Immature natural killer cell (primary cell): ENCODE results near the gene OPTN. TPM values are rescaled to one million over a fixed set of nuclear protein-coding genes. Genes with fewer than 3 reads are reported as not detected.

Source experiments
- DNase-seq, 3 donors: peaks; one replicate each; pipeline ENCODE4 v3.0.0; 2022; ENCODE audit warnings: mixed read lengths in 1 of 3
- H3K27ac Mint-ChIP-seq, 6 donors: one replicate each; pipeline ENCODE4 v1.8.0; 2020; ENCODE audit warnings: mixed read lengths in 6 of 6, mild to moderate bottlenecking in 5 of 6, inconsistent platforms in 4 of 6, moderate library complexity in 3 of 6
- H3K27me3 Mint-ChIP-seq, 3 donors: one replicate each; pipeline ENCODE4 v1.8.0; 2020 to 2021; ENCODE audit warnings: low read depth in 3 of 3, mild to moderate bottlenecking in 3 of 3, mixed read lengths in 3 of 3, moderate library complexity in 3 of 3, inconsistent platforms in 1 of 3
- H3K36me3 Mint-ChIP-seq, 3 donors: one replicate each; pipeline ENCODE4 v1.8.0; 2020; ENCODE audit warnings: mixed read lengths in 3 of 3, inconsistent platforms in 2 of 3, mild to moderate bottlenecking in 2 of 3
- H3K4me1 Mint-ChIP-seq, 2 donors: one replicate each; pipeline ENCODE4 v1.8.0; 2020; ENCODE audit warnings: inconsistent platforms in 2 of 2, mild to moderate bottlenecking in 2 of 2, mixed read lengths in 2 of 2, moderate library complexity in 1 of 2
- H3K4me3 Mint-ChIP-seq, 5 donors: one replicate each; pipeline ENCODE4 v1.8.0; 2020; ENCODE audit warnings: mild to moderate bottlenecking in 5 of 5, mixed read lengths in 5 of 5, inconsistent platforms in 3 of 5, moderate library complexity in 3 of 5
- H3K9me3 Mint-ChIP-seq, 6 donors: one replicate each; pipeline ENCODE4 v1.8.0; 2020; ENCODE audit warnings: mild to moderate bottlenecking in 6 of 6, mixed read lengths in 6 of 6, inconsistent platforms in 4 of 6, moderate library complexity in 3 of 6
- polyA plus RNA-seq, 3 donors: library from polyadenylated mRNA; unstranded; fragments of 300-500 nt; fragmentation: Illumina TruSeq; gene quantifications; one replicate each; pipeline ENCODE4 v1.2.3, GENCODE V29; 2021

The OPTN gene
- polyA plus RNA-seq, 3 donors from 2014 or later: 35.4 to 103 (median 71.8) TPM

- peak overlapping the region in 4 of 5 donors; percentile 34 to 81 (median 70) for H3K4me3 Mint-ChIP-seq
- peak in 2 of 3 donors; percentile 41 to 42 for DNase-seq
- H3K9me3 Mint-ChIP-seq: no peaks in the 10 kb centered on the region
- peaks cover 24 to 56% (median 43%) of the 10 kb centered on the region in 3 donors for H3K36me3 Mint-ChIP-seq
- peak overlapping the region; percentile 70 to 92 (median 76) for H3K27ac Mint-ChIP-seq
- peaks cover 31 to 71% of the 10 kb centered on the region in 2 donors for H3K4me1 Mint-ChIP-seq
- H3K27me3 Mint-ChIP-seq: peaks cover 0 to 5% (median 3%) of the 10 kb centered on the region in 3 donors
These were observed 18.1 kb downstream of the OPTN start for GRCh38 chr10:13117841-13118783.

- peaks cover 0 to 3% (median 2%) of the 10 kb centered on the region in 3 donors for H3K27me3 Mint-ChIP-seq
- no peak for DNase-seq
- no peaks in the 10 kb centered on the region for H3K9me3 Mint-ChIP-seq
- peaks cover 28 to 56% (median 48%) of the 10 kb centered on the region in 3 donors for H3K36me3 Mint-ChIP-seq
- peak overlapping the region in 3 of 5 donors; percentile 68 to 81 (median 71) for H3K4me3 Mint-ChIP-seq
- peak overlapping the region in 5 of 6 donors; percentile 66 to 92 (median 71) for H3K27ac Mint-ChIP-seq
- peaks cover 31 to 71% of the 10 kb centered on the region in 2 donors for H3K4me1 Mint-ChIP-seq
These were observed 18.9 kb downstream of the OPTN start for GRCh38 chr10:13118784-13119410.

- H3K4me1 Mint-ChIP-seq: peaks cover 26 to 59% of the 10 kb centered on the region in 2 donors
- H3K27me3 Mint-ChIP-seq: peaks cover 0 to 3% (median 2%) of the 10 kb centered on the region in 3 donors
- H3K4me3 Mint-ChIP-seq: no peak overlapping the region
- DNase-seq: no peak
- peak overlapping the region in 5 of 6 donors; percentile 28 to 73 (median 63) for H3K27ac Mint-ChIP-seq
- no peaks in the 10 kb centered on the region for H3K9me3 Mint-ChIP-seq
- peaks cover 43 to 68% (median 59%) of the 10 kb centered on the region in 3 donors for H3K36me3 Mint-ChIP-seq
These were observed 21.0 kb downstream of the OPTN start for GRCh38 chr10:13120786-13121499.

GRCh38 chr10:13121500-13121854, 21.5 kb downstream of the OPTN start:
- Mint-ChIP-seq H3K4me1 (peaks cover 21 to 54% of the 10 kb centered on the region in 2 donors), H3K27me3 (peaks cover 0 to 3% (median 2%) of the 10 kb centered on the region in 3 donors), H3K9me3 (no peaks in the 10 kb centered on the region), H3K4me3 (no peak overlapping the region), H3K27ac (peak overlapping the region in 4 of 6 donors; percentile 6 to 46 (median 40)), H3K36me3 (peaks cover 44 to 68% (median 60%) of the 10 kb centered on the region in 3 donors)
- DNase-seq: no peak

- Mint-ChIP-seq H3K27me3 (peaks cover 0 to 2% (median 0%) of the 10 kb centered on the region in 3 donors), H3K36me3 (peaks cover 46 to 59% (median 47%) of the 10 kb centered on the region in 3 donors), H3K4me1 (no peaks in the 10 kb centered on the region), H3K4me3 (no peak overlapping the region), H3K9me3 (no peaks in the 10 kb centered on the region), H3K27ac (no peak overlapping the region)
- DNase-seq: no peak
These were observed 36.7 kb downstream of the OPTN start for GRCh38 chr10:13136651-13137050.

- Mint-ChIP-seq H3K27ac (no peak overlapping the region), H3K9me3 (no peaks in the 10 kb centered on the region), H3K4me1 (peaks cover 0 to 2% of the 10 kb centered on the region in 2 donors), H3K36me3 (peaks cover 37 to 49% (median 41%) of the 10 kb centered on the region in 3 donors), H3K27me3 (no peaks in the 10 kb centered on the region), H3K4me3 (no peak overlapping the region)
- DNase-seq: no peak
These were observed 39.2 kb downstream of the OPTN start for GRCh38 chr10:13139150-13139549.

- Mint-ChIP-seq H3K4me3 (no peak overlapping the region), H3K27me3 (no peaks in the 10 kb centered on the region), H3K27ac (no peak overlapping the region), H3K36me3 (peaks cover 40 to 51% (median 45%) of the 10 kb centered on the region in 3 donors), H3K9me3 (no peaks in the 10 kb centered on the region), H3K4me1 (peaks cover 0 to 2% of the 10 kb centered on the region in 2 donors)
- no peak for DNase-seq
These were observed 39.7 kb downstream of the OPTN start for GRCh38 chr10:13139676-13140075.

GRCh38 chr10:13140627-13141190, 40.7 kb downstream of the OPTN start:
- Mint-ChIP-seq H3K27me3 (no peaks in the 10 kb centered on the region), H3K27ac (peak overlapping the region in 1 of 6 donors; percentile 1)

GRCh38 chr10:13143766-13144165, 43.8 kb downstream of the OPTN start:
- Mint-ChIP-seq H3K9me3 (peaks cover 0 to 5% (median 0%) of the 10 kb centered on the region in 6 donors), H3K36me3 (peaks cover 25 to 42% (median 36%) of the 10 kb centered on the region in 3 donors), H3K4me3 (no peak overlapping the region), H3K4me1 (peaks cover 0 to 2% of the 10 kb centered on the region in 2 donors), H3K27me3 (no peaks in the 10 kb centered on the region), H3K27ac (no peak overlapping the region)
- DNase-seq: no peak

More at GRCh38 chr10:13140627-13141190, 40.7 kb downstream of the OPTN start:
- Mint-ChIP-seq H3K9me3 (peaks cover 0 to 2% (median 0%) of the 10 kb centered on the region in 6 donors), H3K36me3 (peaks cover 37 to 48% (median 48%) of the 10 kb centered on the region in 3 donors), H3K4me1 (peaks cover 0 to 2% of the 10 kb centered on the region in 2 donors), H3K4me3 (no peak overlapping the region)
- DNase-seq: no peak

- Mint-ChIP-seq H3K4me3 (no peak overlapping the region), H3K9me3 (peaks cover 0 to 5% (median 0%) of the 10 kb centered on the region in 6 donors), H3K4me1 (peaks cover 0 to 2% of the 10 kb centered on the region in 2 donors), H3K27me3 (no peaks in the 10 kb centered on the region), H3K27ac (no peak overlapping the region), H3K36me3 (peaks cover 25 to 41% (median 36%) of the 10 kb centered on the region in 3 donors)
- no peak for DNase-seq
These were observed 44.9 kb downstream of the OPTN start for GRCh38 chr10:13144814-13145213.

GRCh38 chr10:13146379-13146778, 46.4 kb downstream of the OPTN start:
- H3K27ac Mint-ChIP-seq: peak overlapping the region in 1 of 6 donors; percentile 11
- H3K27me3 Mint-ChIP-seq: no peaks in the 10 kb centered on the region
- no peak overlapping the region for H3K4me3 Mint-ChIP-seq
- peaks cover 14 to 30% (median 24%) of the 10 kb centered on the region in 3 donors for H3K36me3 Mint-ChIP-seq
- DNase-seq: no peak
- H3K9me3 Mint-ChIP-seq: peaks cover 0 to 5% (median 0%) of the 10 kb centered on the region in 6 donors
- peaks cover 0 to 2% of the 10 kb centered on the region in 2 donors for H3K4me1 Mint-ChIP-seq

- Mint-ChIP-seq H3K36me3 (peaks cover 14 to 30% (median 24%) of the 10 kb centered on the region in 3 donors), H3K27me3 (no peaks in the 10 kb centered on the region), H3K4me3 (no peak overlapping the region), H3K27ac (no peak overlapping the region), H3K4me1 (peaks cover 0 to 2% of the 10 kb centered on the region in 2 donors), H3K9me3 (peaks cover 0 to 5% (median 0%) of the 10 kb centered on the region in 6 donors)
- DNase-seq: no peak
These were observed 47.2 kb downstream of the OPTN start for GRCh38 chr10:13147161-13147560.

- peaks cover 5% of the 10 kb centered on the region in 3 donors for H3K36me3 Mint-ChIP-seq
- no peaks in the 10 kb centered on the region for H3K27me3 Mint-ChIP-seq
- H3K4me3 Mint-ChIP-seq: no peak overlapping the region
These were observed 52.3 kb downstream of the OPTN start for GRCh38 chr10:13152296-13152695.

More at GRCh38 chr10:13152296-13152695, 52.3 kb downstream of the OPTN start:
- no peak for DNase-seq
- H3K27ac Mint-ChIP-seq: no peak overlapping the region
- H3K9me3 Mint-ChIP-seq: peaks cover 0 to 5% (median 0%) of the 10 kb centered on the region in 6 donors
- H3K4me1 Mint-ChIP-seq: no peaks in the 10 kb centered on the region
